Measurements from ENCODE around the gene SVIL. TPM values are rescaled to one million over a fixed set of nuclear protein-coding genes. Genes with fewer than 3 reads are reported as not detected.

SVIL gene
- total RNA-seq, 3 donors from 2014 or later, result 67.6 to 1,278 (median 86.0) TPM

GRCh38 chr10:29408847-29409240 lies 225.9 kb downstream of the SVIL start:
- intact Hi-C loops (cut with DNase I, micrococcal nuclease), result no loop called here
- peaks cover 21% of the 10 kb centered on the region for H3K4me1 ChIP-seq (ENCODE audit: low read depth)
- DNase-seq (no peak), ATAC-seq (no peak)
- no peak for TF ChIP-seq CTCF (IDR thresholded peaks at IDR 0.05)
- peak overlapping the region; percentile 52 for H3K4me3 ChIP-seq
- no peaks in the 10 kb centered on the region for H3K9me3 ChIP-seq
- H3K36me3 ChIP-seq (ENCODE audit: low read depth), result no peaks in the 10 kb centered on the region

Small RNA genes within 50 kb of the gene (microRNA-seq; reads per million reads assigned to microRNA genes)
- not detected for gene MIR604
- gene MIR938, result not detected
